DOHH2 (cell line): ENCODE data around the gene TUBB2B.

Experiments used
- EZH2phosphoT487 ChIP-seq: fragments of 200-600 bp; sonication (generic); IDR thresholded peaks from 2 replicates; pipeline ENCODE4 v1.6.1; 2017; ENCODE audit warnings: borderline replicate concordance, mild to moderate bottlenecking, antibody characterized with exemption, low read length, moderate library complexity, mixed read lengths
- TF ChIP-seq, protein P1 (sequence below): fragments of 200-600 bp; sonication (generic); IDR thresholded peaks from one replicate; pipeline ENCODE4 v1.5.1; 2014; ENCODE audit warnings: antibody characterized with exemption, mild to moderate bottlenecking, low read depth, low read length; ENCODE audit not compliant: poor library complexity, severe bottlenecking

DNA sequence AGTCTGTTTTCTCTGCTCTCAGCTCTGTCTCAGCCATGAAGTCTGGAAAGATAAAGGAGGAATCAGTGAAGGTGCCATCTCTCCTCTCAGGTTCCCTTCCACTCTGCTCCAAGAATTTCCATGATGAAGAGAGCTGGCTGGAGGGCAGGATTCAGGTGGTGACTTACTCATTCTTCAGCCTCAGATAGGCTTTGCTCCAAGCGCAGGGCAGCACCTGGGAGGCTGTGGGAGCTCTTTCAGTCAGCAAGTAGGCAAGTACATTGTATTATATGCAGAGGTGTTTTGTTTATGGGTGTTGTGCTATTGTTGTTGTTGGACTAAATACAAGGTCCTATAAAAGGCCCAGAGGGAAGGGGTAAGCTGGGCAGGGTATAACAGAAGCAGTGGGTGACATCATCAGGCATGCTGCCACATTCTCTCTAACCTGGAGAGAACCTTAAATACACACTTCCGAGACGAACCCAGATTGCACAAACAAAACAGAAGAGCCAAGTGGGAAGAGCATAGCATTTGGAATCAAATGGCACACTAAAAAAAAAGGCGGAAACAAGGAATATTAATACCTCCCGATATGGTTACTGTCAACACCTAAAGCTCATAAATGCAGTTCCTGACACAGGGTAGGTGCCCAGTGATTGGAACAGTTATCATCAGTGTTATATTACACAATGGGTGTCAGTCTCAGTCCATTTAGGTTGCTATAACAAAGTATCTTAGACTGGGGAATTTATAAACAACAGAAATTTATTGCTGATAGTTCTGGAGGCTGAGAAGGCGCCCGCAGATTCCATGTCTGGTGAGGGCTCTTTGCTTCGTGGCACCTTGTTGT is 16.8 kb upstream of the TUBB2B start:
- TF ChIP-seq, protein P1, sequence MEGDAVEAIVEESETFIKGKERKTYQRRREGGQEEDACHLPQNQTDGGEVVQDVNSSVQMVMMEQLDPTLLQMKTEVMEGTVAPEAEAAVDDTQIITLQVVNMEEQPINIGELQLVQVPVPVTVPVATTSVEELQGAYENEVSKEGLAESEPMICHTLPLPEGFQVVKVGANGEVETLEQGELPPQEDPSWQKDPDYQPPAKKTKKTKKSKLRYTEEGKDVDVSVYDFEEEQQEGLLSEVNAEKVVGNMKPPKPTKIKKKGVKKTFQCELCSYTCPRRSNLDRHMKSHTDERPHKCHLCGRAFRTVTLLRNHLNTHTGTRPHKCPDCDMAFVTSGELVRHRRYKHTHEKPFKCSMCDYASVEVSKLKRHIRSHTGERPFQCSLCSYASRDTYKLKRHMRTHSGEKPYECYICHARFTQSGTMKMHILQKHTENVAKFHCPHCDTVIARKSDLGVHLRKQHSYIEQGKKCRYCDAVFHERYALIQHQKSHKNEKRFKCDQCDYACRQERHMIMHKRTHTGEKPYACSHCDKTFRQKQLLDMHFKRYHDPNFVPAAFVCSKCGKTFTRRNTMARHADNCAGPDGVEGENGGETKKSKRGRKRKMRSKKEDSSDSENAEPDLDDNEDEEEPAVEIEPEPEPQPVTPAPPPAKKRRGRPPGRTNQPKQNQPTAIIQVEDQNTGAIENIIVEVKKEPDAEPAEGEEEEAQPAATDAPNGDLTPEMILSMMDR: no peak
- TF ChIP-seq EZH2phosphoT487: no peak
